A549 (cell line): ENCODE results near the gene LRTM2.

ENCODE experiments used
- CTCF ChIP-seq: fragments of >200 bp; sonication (Bioruptor Twin); formaldehyde crosslinking; IDR thresholded peaks from 3 replicates; pipeline ENCODE4 v1.5.1; 2016
- RFX5 ChIP-seq: fragments of 450-650 bp; IDR thresholded peaks from 2 replicates; pipeline ENCODE4 v1.7.1; 2014; ENCODE audit warnings: antibody characterized with exemption, mild to moderate bottlenecking, moderate library complexity

DNA sequence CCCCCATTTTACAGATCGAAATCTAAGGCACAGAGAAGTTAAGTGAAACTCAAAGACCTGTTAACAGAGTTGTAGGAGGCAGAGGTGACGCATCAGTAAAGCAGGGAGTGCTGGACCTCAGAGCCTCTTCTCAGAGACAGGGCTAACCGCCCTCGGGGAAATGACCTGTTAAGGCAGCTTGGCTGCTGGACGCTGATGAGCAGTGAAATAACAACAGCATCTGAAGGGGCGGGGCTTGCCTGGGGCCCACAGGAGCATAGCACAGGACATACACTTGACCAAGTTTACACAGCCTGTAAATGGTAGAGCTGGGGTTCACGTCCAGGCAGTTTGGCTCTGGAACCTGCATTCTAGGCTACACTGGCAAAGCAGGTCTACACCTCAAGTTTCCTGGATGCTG lies 39.3 kb downstream of the LRTM2 start:
- no peak for TF ChIP-seq RFX5
- TF ChIP-seq CTCF: no peak
